ENCODE data around the gene ZNF644.
"Not testable (repeated sequence)": the region's sequence is repeated elsewhere in the genome, so short reads cannot be mapped to it uniquely, and the experiment has no call there.

Gene ZNF644

GRCh38 chr1:91021686-91022517, at the start of gene ZNF644:
ZNF644 (minus strand) TSS chr1:91022035; CDS start chr1:90982353, 39,682 bp downstream.
- peak; percentile 89 for DNase-seq (ENCODE audit: low read depth)

GRCh38 chr1:91070298-91070697, 48.5 kb upstream of the ZNF644 start:
- DNase-seq (ENCODE audit: low read depth): no peak

GRCh38 chr1:91066538-91066937, 44.7 kb upstream of the ZNF644 start:
- no peak for DNase-seq (ENCODE audit: low read depth)

- no peak for DNase-seq (ENCODE audit: low read depth)
Observed at GRCh38 chr1:91065337-91065736, 43.5 kb upstream of the ZNF644 start.

GRCh38 chr1:91063403-91063802, 41.6 kb upstream of the ZNF644 start:
- DNase-seq (ENCODE audit: low read depth): not testable (repeated sequence)

- no peak for DNase-seq (ENCODE audit: low read depth)
Observed at GRCh38 chr1:91059157-91059556, 37.3 kb upstream of the ZNF644 start.

- DNase-seq (ENCODE audit: low read depth): no peak
Observed at GRCh38 chr1:91057784-91058183, 35.9 kb upstream of the ZNF644 start.

GRCh38 chr1:91054780-91055481, 33.1 kb upstream of the ZNF644 start:
- DNase-seq (ENCODE audit: low read depth): no peak

- no peak for DNase-seq (ENCODE audit: low read depth)
Observed at GRCh38 chr1:91053630-91054029, 31.8 kb upstream of the ZNF644 start.

GRCh38 chr1:91049551-91049950, 27.7 kb upstream of the ZNF644 start:
- DNase-seq (ENCODE audit: low read depth): not testable (repeated sequence)

GRCh38 chr1:91046766-91047165, 24.9 kb upstream of the ZNF644 start:
- DNase-seq (ENCODE audit: low read depth): no peak

- DNase-seq (ENCODE audit: low read depth): no peak
Observed at GRCh38 chr1:91045284-91045683, 23.4 kb upstream of the ZNF644 start.

- DNase-seq (ENCODE audit: low read depth): not testable (repeated sequence)
Observed at GRCh38 chr1:91044776-91045175, 22.9 kb upstream of the ZNF644 start.

- DNase-seq (ENCODE audit: low read depth): not testable (repeated sequence)
Observed at GRCh38 chr1:91042372-91042771, 20.5 kb upstream of the ZNF644 start.

GRCh38 chr1:91038582-91038981, 16.7 kb upstream of the ZNF644 start:
- DNase-seq (ENCODE audit: low read depth): no peak

GRCh38 chr1:91036894-91037829, 15.3 kb upstream of the ZNF644 start:
- DNase-seq (ENCODE audit: low read depth): no peak

GRCh38 chr1:91032349-91032748, 10.5 kb upstream of the ZNF644 start:
- no peak for DNase-seq (ENCODE audit: low read depth)

- DNase-seq (ENCODE audit: low read depth): no peak
Observed at GRCh38 chr1:91031081-91031480, 9.2 kb upstream of the ZNF644 start.

GRCh38 chr1:91026777-91027176, 4.9 kb upstream of the ZNF644 start:
- no peak for DNase-seq (ENCODE audit: low read depth)

- no peak for DNase-seq (ENCODE audit: low read depth)
Observed at GRCh38 chr1:91026320-91026719, 4.5 kb upstream of the ZNF644 start.

GRCh38 chr1:91024481-91025119, 2.8 kb upstream of the ZNF644 start:
- no peak for DNase-seq (ENCODE audit: low read depth)

GRCh38 chr1:91022518-91022929, 689 bp upstream of the ZNF644 start:
- no peak for DNase-seq (ENCODE audit: low read depth)

Measured in activated T-cell treated with anti-CD3 and anti-CD28 coated beads for 24 hours (primary cell).